ENCODE results near the gene MFAP2.

DNA sequence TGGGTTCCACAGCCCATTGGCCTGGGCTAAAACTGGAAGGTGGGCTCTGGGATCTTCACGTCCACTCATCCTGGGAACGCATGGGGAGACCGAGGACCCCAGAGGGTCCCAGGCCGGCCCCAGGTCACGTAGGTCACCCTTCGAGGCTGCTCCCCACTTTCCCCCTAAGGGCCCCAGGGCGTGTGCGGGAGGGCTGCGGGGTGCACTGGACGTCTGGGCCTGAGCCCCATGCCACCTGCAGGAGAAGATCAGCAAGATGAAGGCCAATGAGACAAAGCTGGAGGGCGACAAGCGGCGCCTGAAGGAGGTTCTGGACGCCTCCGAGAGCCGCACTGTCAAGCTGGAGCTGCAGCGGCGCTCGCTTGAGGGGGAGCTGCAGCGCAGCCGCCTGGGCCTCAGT, 12.5 kb downstream of the MFAP2 start:
- TF ChIP-seq CTCF (tag by site-specific recombination; IDR thresholded peaks at IDR 0.05): no peak
- TF ChIP-seq, protein P1, sequence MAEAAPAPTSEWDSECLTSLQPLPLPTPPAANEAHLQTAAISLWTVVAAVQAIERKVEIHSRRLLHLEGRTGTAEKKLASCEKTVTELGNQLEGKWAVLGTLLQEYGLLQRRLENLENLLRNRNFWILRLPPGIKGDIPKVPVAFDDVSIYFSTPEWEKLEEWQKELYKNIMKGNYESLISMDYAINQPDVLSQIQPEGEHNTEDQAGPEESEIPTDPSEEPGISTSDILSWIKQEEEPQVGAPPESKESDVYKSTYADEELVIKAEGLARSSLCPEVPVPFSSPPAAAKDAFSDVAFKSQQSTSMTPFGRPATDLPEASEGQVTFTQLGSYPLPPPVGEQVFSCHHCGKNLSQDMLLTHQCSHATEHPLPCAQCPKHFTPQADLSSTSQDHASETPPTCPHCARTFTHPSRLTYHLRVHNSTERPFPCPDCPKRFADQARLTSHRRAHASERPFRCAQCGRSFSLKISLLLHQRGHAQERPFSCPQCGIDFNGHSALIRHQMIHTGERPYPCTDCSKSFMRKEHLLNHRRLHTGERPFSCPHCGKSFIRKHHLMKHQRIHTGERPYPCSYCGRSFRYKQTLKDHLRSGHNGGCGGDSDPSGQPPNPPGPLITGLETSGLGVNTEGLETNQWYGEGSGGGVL (tag by site-specific recombination; IDR thresholded peaks at IDR 0.05): no peak
- TF ChIP-seq PBX3 (CRISPR knock-in tag; IDR thresholded peaks at IDR 0.05): no peak
- no peak for TF ChIP-seq ZNF785 (tag by site-specific recombination; IDR thresholded peaks at IDR 0.05)
- no peak for TF ChIP-seq ZNF747 (tag by site-specific recombination; IDR thresholded peaks at IDR 0.05)
- TF ChIP-seq TRIM28 (IDR thresholded peaks at IDR 0.05; ENCODE audit: borderline replicate concordance, low read length): no peak
- TF ChIP-seq FEZF1 (tag by site-specific recombination; IDR thresholded peaks at IDR 0.05): no peak

All from HEK293 (cell line).